Spleen (tissue), 7 donors: Measurements from ENCODE around the gene GAL3ST1.

Experiments
- CTCF ChIP-seq, 11 experiments: fragments of 200-600 bp in 7 of 11; fragments of 450-650 bp in 4 of 11; sonication (generic) in 4 of 11; IDR thresholded peaks in 8 of 11; conservative IDR thresholded peaks in 3 of 11; 1 replicate in 7 of 11; 2 replicates in 4 of 11; pipeline versions ENCODE4 v1.4.0 to v1.8.0; 2016 to 2021; ENCODE audit warnings: antibody characterized with exemption in 11 of 11, inconsistent platforms in 4 of 11, mild to moderate bottlenecking in 1 of 11
- POLR2A ChIP-seq, 3 donors: fragments of 450-650 bp; IDR thresholded peaks; one replicate each; pipeline ENCODE4 v1.5.1; 2017; ENCODE audit warnings: antibody characterized with exemption in 3 of 3, mild to moderate bottlenecking in 1 of 3
- POLR2AphosphoS5 ChIP-seq, 3 donors: sonication (generic); formaldehyde crosslinking; IDR thresholded peaks; one replicate each; pipeline ENCODE4 v1.5.1; 2017; ENCODE audit warnings: antibody characterized with exemption in 3 of 3
- donor health status: DM: no; HTN: no; CAD: no; lungs with moderate emphysema.
- donor health status: DM: no; HTN: no; CAD: no.
- donor health status: DM: no; HTN: no; CAD: no.

GRCh38 chr22:30564761-30565119 is 9.7 kb downstream of the GAL3ST1 start:
- TF ChIP-seq CTCF (IDR thresholded peaks at IDR 0.05 in 8 of 11, conservative IDR thresholded peaks at IDR 0.05 in 3 of 11): no peak
- TF ChIP-seq POLR2A (IDR thresholded peaks at IDR 0.05): no peak
- TF ChIP-seq POLR2AphosphoS5 (IDR thresholded peaks at IDR 0.05): no peak
